Ovary (tissue), 9 donors: ENCODE data around the gene KEL. TPM values are rescaled to one million over a fixed set of nuclear protein-coding genes. Genes with fewer than 3 reads are reported as not detected.

Experiments
- DNase-seq, 5 donors: peaks; one replicate each; pipeline ENCODE4 v3.0.0-alpha.2; 2019 to 2020
- H3K27ac ChIP-seq, 2 donors: fragments of 200-600 bp; one replicate each; pipeline versions ENCODE4 v1.5.1 to v1.8.0; 2019 to 2022
- H3K27me3 ChIP-seq: fragments of 200-600 bp; one replicate; pipeline ENCODE4 v1.8.0; 2022
- H3K36me3 ChIP-seq: fragments of 200-600 bp; sonication (generic); one replicate; pipeline ENCODE4 v1.5.1; 2019
- H3K4me1 ChIP-seq: one replicate; pipeline ENCODE4 v1.8.1; 2013; ENCODE audit warnings: mild to moderate bottlenecking, moderate library complexity; ENCODE audit not compliant: insufficient read depth
- H3K4me3 ChIP-seq: fragments of 200-600 bp; sonication (generic); one replicate; pipeline ENCODE4 v1.5.1; 2017
- H3K9me3 ChIP-seq, 2 donors: fragments of 200-600 bp in 1 of 2; sonication (generic) in 1 of 2; one replicate each; pipeline versions ENCODE4 v1.5.1 to v1.8.1; 2013 to 2019; ENCODE audit warnings: mild to moderate bottlenecking in 1 of 2, moderate library complexity in 1 of 2
- CTCF ChIP-seq, 3 donors: fragments of 450-650 bp in 2 of 3; fragments of 200-600 bp in 1 of 3; IDR thresholded peaks; one replicate each; pipeline versions ENCODE4 v1.5.1 to v1.8.0; 2016 to 2022; ENCODE audit warnings: antibody characterized with exemption in 3 of 3, mild to moderate bottlenecking in 1 of 3
- EP300 ChIP-seq: sonication (generic); formaldehyde crosslinking; IDR thresholded peaks from one replicate; pipeline ENCODE4 v1.6.1; 2017; ENCODE audit warnings: antibody characterized with exemption
- POLR2A ChIP-seq: fragments of 450-650 bp; IDR thresholded peaks from one replicate; pipeline ENCODE4 v1.6.1; 2017; ENCODE audit warnings: antibody characterized with exemption, mild to moderate bottlenecking, moderate library complexity
- WGBS, 3 donors: extraction: QIAGEN DNeasy Blood & Tissue Kit in 1 of 3; methylation state at CpG; one replicate each; pipeline versions ENCODE4 v1.1.5 to v1.1.7; 2013 to 2017; 5-methylcytosine and 5-hydroxymethylcytosine counted together
- intact Hi-C, 4 donors: fragments of 100-400 bp; cut with DNase I; formaldehyde crosslinking; loops; one replicate each; pipeline versions ENCODE4 v1.11.0 to v1.15.1; 2022 to 2023
- polyA plus RNA-seq, 2 donors: library from polyadenylated mRNA; stranded (reverse); fragments of 200-250 nt in 1 of 2; fragments of 350-450 nt in 1 of 2; fragmentation: Illumina TruSeq in 1 of 2; extraction: RNeasy Lipid Tissue Mini Kit (QIAGEN cat#74804) in 1 of 2; gene quantifications; one replicate each; pipeline ENCODE4 v1.2.3, GENCODE V29; 2013 to 2014
- total RNA-seq, 7 donors: library from RNA; depleted of rRNA in 2 of 7; stranded (reverse); fragments of >200 nt in 2 of 7; fragmentation: NEBNext Ultra II Directional in 3 of 7; extraction: Animal tissue kit (Norgen Biotek cat#: 25700) in 3 of 7; gene quantifications; one replicate each; pipeline versions ENCODE4 v1.1.0 to v1.2.4, GENCODE V29; 2016 to 2023
- donor health status: DM: no; HTN: no; CAD: no; lungs with moderate emphysema.
- donor health status: DM: no; HTN: no; CAD: no.
- donor health status: Bipolar disorder and iron deficiency.
- donor health status: DM: yes; HTN: yes; CAD: no.
- donor health status: DM: no; HTN: no; CAD: no.
- donor health status: DM: yes; HTN: yes; CAD: no.

Gene KEL
- total and polyA plus RNA-seq, 9 donors: 0.11 to 2.5 (median 0.54) TPM; not detected in 1

- intact Hi-C loops: no loop called here
- Histone ChIP-seq H3K36me3 (no peaks in the 10 kb centered on the region), H3K9me3 (no peaks in the 10 kb centered on the region), H3K27ac (no peak overlapping the region), H3K27me3 (no peaks in the 10 kb centered on the region), H3K4me1 (no peaks in the 10 kb centered on the region), H3K4me3 (no peak overlapping the region)
- WGBS, 3 donors: 75 to 78% (median 76%) methylated on average over 15 of the region's 15 CpGs
- no peak for DNase-seq
- TF ChIP-seq CTCF (IDR thresholded peaks at IDR 0.05) (no peak), POLR2A (no peak)
Observed at GRCh38 chr7:142901426-142902259, 60.5 kb downstream of the KEL start.

- intact Hi-C loops: no loop called here
- TF ChIP-seq EP300 (no peak), POLR2A (no peak), CTCF (IDR thresholded peaks at IDR 0.05) (no peak)
- whole genome bisulfite sequencing, 3 donors: 20 to 28% (median 27%) methylated on average over 3 of the region's 3 CpGs
- Histone ChIP-seq H3K4me1 (no peaks in the 10 kb centered on the region), H3K36me3 (no peaks in the 10 kb centered on the region), H3K27ac (no peak overlapping the region), H3K9me3 (no peaks in the 10 kb centered on the region), H3K27me3 (no peaks in the 10 kb centered on the region), H3K4me3 (no peak overlapping the region)
- no peak for DNase-seq
Observed at GRCh38 chr7:142899661-142900060, 62.5 kb downstream of the KEL start.

GRCh38 chr7:142898377-142899170, 63.6 kb downstream of the KEL start:
- H3K4me3 ChIP-seq: no peak overlapping the region
- H3K27me3 ChIP-seq: no peaks in the 10 kb centered on the region
- 58 to 66% (median 61%) methylated on average over 3 of the region's 3 CpGs for WGBS, 3 donors
- no peaks in the 10 kb centered on the region for H3K36me3 ChIP-seq
- DNase-seq: no peak
- H3K27ac ChIP-seq: no peak overlapping the region
- TF ChIP-seq CTCF (IDR thresholded peaks at IDR 0.05): no peak
- TF ChIP-seq POLR2A: no peak
- no peak for TF ChIP-seq EP300
- H3K9me3 ChIP-seq: no peaks in the 10 kb centered on the region
- intact Hi-C loops: no loop called here
- H3K4me1 ChIP-seq: no peaks in the 10 kb centered on the region

GRCh38 chr7:142897691-142898090, 64.5 kb downstream of the KEL start:
- no peaks in the 10 kb centered on the region for H3K27me3 ChIP-seq
- H3K4me3 ChIP-seq: no peak overlapping the region
- no peak overlapping the region for H3K27ac ChIP-seq
- H3K9me3 ChIP-seq: no peaks in the 10 kb centered on the region
- TF ChIP-seq EP300 (no peak), CTCF (IDR thresholded peaks at IDR 0.05) (no peak), POLR2A (no peak)
- WGBS, 3 donors: 80 to 87% (median 84%) methylated on average over 7 of the region's 7 CpGs
- no peaks in the 10 kb centered on the region for H3K4me1 ChIP-seq
- no peak for DNase-seq
- intact Hi-C loops: no loop called here
- H3K36me3 ChIP-seq: no peaks in the 10 kb centered on the region
